Activated CD4-positive, alpha-beta memory T cell treated with anti-CD3 and anti-CD28 coated beads for 36 hours (primary cell): ENCODE measurements around the gene CADPS2. TPM values are rescaled to one million over a fixed set of nuclear protein-coding genes. Genes with fewer than 3 reads are reported as not detected.

Experiments used
- CTCF ChIA-PET: fragments of 350-600 bp; sonication (Branson Sonifier 250); formaldehyde crosslinking; loops from one replicate; lab custom pipeline; 2021; ENCODE audit warnings: antibody characterized with exemption, inconsistent platforms; lab: Charles Lee
- POLR2A ChIA-PET: fragments of 350-600 bp; sonication (Branson Sonifier 250); formaldehyde crosslinking; loops from one replicate; lab custom pipeline; 2021; ENCODE audit warnings: antibody characterized with exemption; lab: Charles Lee
- DNase-seq: peaks from one replicate; pipeline ENCODE4 v3.0.0-alpha.2; 2020
- H3K27ac Mint-ChIP-seq: one replicate; pipeline ENCODE4 v1.8.0; 2021; ENCODE audit warnings: mixed read lengths
- H3K27me3 Mint-ChIP-seq: one replicate; pipeline ENCODE4 v1.8.0; 2021; ENCODE audit warnings: mixed read lengths
- H3K36me3 Mint-ChIP-seq: one replicate; pipeline ENCODE4 v1.8.0; 2021; ENCODE audit warnings: mixed read lengths
- H3K4me1 Mint-ChIP-seq: one replicate; pipeline ENCODE4 v1.8.0; 2021; ENCODE audit warnings: low read depth, mixed read lengths
- H3K4me3 Mint-ChIP-seq: one replicate; pipeline ENCODE4 v1.8.0; 2021; ENCODE audit warnings: mild to moderate bottlenecking, mixed read lengths
- H3K9me3 Mint-ChIP-seq: one replicate; pipeline ENCODE4 v1.8.0; 2021; ENCODE audit warnings: mixed read lengths
- intact Hi-C: fragments of 100-400 bp; cut with micrococcal nuclease; formaldehyde crosslinking; loops from one replicate; pipeline ENCODE4 v1.15.1; 2023
- total RNA-seq, 2 experiments: library from RNA; stranded (reverse); gene quantifications; one replicate each; pipeline ENCODE4 v1.2.3, GENCODE V29; 2021

The CADPS2 gene
- total RNA-seq, 2 experiments from 2014 or later: not detected

DNA sequence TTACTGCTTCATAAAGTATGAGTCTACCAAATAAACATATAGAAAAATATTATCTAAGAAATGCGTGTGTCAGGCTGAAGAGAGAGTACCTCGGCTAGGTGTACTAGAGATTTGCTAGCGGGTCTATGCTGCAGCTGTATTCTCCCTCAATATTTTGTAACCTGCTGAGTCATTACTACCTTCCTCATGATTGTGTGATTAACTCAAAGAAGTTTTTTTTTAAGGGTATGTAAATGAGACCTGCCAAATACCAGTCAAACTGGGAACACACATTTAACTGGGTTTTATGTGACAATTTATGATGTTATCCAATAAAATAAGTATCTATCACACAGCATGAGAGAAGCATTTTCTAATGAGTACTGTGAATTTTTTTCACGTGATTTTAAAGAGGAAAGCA, 367.8 kb downstream of the CADPS2 start:
- Mint-ChIP-seq H3K27ac (no peak overlapping the region), H3K27me3 (no peaks in the 10 kb centered on the region), H3K9me3 (no peaks in the 10 kb centered on the region), H3K4me1 (no peaks in the 10 kb centered on the region), H3K36me3 (no peaks in the 10 kb centered on the region), H3K4me3 (no peak overlapping the region)
- ChIA-PET POLR2A (no interaction called here), CTCF (no interaction called here)
- intact Hi-C loops: no loop called here
- no peak for DNase-seq

DNA sequence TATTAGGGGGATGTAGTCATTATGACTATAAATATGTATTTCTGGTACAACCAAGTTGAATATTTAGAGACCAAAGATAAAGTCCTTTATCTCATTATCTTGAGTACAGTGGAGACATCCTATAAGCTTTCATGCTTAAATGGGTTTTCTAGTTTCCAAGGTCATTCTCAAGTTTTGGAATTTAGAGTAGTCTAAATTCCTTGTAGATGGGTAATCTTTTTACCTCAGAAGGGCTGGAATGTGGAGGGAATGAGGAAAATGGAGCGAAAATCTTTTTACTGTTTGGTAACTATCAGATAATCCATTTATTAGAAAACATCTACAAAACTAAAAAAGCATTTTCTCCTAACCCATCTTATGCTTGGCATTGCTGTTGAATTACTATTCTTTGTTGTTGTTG, 368.7 kb downstream of the CADPS2 start:
- POLR2A ChIA-PET: no interaction called here
- H3K36me3 Mint-ChIP-seq: no peaks in the 10 kb centered on the region

DNA sequence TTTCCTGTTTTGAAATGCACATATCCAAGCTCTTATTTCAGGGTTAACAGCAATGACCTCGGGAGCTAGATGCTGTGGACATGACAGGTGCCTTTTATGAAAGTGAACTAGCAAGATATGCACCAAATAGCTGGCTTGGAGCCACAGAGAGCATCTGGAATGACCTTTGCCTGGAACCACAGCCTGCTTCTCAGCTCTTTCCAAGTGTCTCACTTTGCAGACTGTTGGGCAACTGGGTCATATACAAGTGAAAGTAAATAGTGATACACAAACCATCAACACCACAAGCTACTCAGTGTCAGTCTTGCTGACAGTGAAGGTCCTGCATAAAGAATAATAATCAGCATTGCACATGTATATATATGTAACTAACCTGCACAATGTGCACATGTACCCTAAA, 370.9 kb downstream of the CADPS2 start:
- no peak overlapping the region for H3K27ac Mint-ChIP-seq
- H3K36me3 Mint-ChIP-seq: no peaks in the 10 kb centered on the region
- H3K4me1 Mint-ChIP-seq: no peaks in the 10 kb centered on the region
- ChIA-PET POLR2A (no interaction called here), CTCF (no interaction called here)
- no peaks in the 10 kb centered on the region for H3K27me3 Mint-ChIP-seq
- H3K9me3 Mint-ChIP-seq: no peaks in the 10 kb centered on the region
- no peak for DNase-seq
- intact Hi-C loops: no loop called here
- H3K4me3 Mint-ChIP-seq: no peak overlapping the region

More for the DNA sequence above, 368.7 kb downstream of the CADPS2 start:
- no peak for DNase-seq
- H3K9me3 Mint-ChIP-seq: no peaks in the 10 kb centered on the region
- intact Hi-C loops: no loop called here
- no peaks in the 10 kb centered on the region for H3K4me1 Mint-ChIP-seq
- no peaks in the 10 kb centered on the region for H3K27me3 Mint-ChIP-seq
- no peak overlapping the region for H3K27ac Mint-ChIP-seq
- H3K4me3 Mint-ChIP-seq: no peak overlapping the region
- CTCF ChIA-PET: no interaction called here

DNA sequence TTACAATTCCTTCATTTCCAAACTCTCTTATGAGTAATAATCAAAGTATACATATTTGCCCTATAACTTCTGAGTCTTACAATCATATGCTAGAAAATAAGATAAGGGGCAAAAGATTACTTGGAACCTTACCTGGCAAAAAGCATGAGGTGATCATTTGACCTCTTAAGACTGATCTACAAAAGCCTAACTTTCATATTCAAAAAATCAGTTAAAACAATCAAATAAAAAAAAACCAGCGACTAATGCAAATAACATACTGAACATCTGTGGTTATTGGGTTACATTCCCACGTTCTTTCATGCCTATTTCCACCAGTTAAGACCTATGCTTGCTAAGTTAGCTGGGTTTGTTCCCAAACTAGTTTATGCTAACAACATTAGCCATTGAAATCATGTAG, 375.0 kb downstream of the CADPS2 start:
- no peak for DNase-seq
- ChIA-PET CTCF (no interaction called here), POLR2A (no interaction called here)
- Mint-ChIP-seq H3K4me3 (no peak overlapping the region), H3K4me1 (no peaks in the 10 kb centered on the region), H3K27ac (no peak overlapping the region), H3K36me3 (no peaks in the 10 kb centered on the region), H3K9me3 (peaks cover 2% of the 10 kb centered on the region), H3K27me3 (no peaks in the 10 kb centered on the region)
- intact Hi-C loops: no loop called here

DNA sequence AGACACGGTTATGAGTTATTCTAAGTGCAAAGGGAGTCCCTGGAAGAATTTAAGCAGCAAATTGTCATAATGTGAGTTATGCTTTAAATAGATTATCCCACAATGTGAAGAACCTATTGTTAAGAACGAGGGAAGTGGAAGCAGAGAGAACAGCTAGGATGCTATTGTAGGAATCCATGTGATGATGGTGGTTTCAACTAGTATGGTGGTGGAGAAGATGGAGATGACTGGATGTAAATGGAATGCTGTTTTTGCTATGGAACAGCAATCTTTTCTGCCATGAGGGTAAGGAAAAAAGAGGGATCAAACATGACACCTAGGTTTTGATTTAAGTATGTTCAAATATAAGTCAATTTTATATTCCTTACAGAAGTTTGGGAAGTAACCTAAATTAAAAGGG, 378.7 kb downstream of the CADPS2 start:
- H3K27ac Mint-ChIP-seq: no peak overlapping the region
- no peaks in the 10 kb centered on the region for H3K4me1 Mint-ChIP-seq
- no peaks in the 10 kb centered on the region for H3K36me3 Mint-ChIP-seq
- no peak overlapping the region for H3K4me3 Mint-ChIP-seq
- intact Hi-C loops: no loop called here
- no peaks in the 10 kb centered on the region for H3K27me3 Mint-ChIP-seq
- CTCF ChIA-PET: no interaction called here
- POLR2A ChIA-PET: no interaction called here
- H3K9me3 Mint-ChIP-seq: peaks cover 2% of the 10 kb centered on the region
- DNase-seq: no peak

DNA sequence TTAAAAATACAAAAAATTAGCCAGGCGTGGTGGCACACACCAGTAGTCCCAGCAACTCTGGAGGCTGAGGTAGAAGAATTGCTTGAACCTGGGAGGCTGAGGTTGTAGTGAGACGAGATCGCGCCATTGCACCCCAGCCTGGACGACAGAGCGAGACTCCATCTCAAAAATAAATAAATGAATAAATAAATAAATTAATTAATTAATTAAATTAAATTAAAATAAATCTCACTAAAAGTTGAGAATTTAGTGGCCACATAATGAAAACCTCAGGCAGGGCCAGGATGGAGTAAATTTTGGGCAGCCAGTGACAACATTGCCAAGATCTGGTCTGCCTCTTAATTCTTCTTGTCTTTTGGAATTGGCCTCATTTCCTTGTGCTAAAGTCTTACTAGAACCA, 394.3 kb downstream of the CADPS2 start:
- no peak for DNase-seq
- Mint-ChIP-seq H3K4me3 (no peak overlapping the region), H3K27me3 (no peaks in the 10 kb centered on the region), H3K36me3 (no peaks in the 10 kb centered on the region), H3K27ac (no peak overlapping the region), H3K9me3 (peaks cover 5% of the 10 kb centered on the region), H3K4me1 (no peaks in the 10 kb centered on the region)
- ChIA-PET CTCF (no interaction called here), POLR2A (no interaction called here)
- intact Hi-C loops: no loop called here

DNA sequence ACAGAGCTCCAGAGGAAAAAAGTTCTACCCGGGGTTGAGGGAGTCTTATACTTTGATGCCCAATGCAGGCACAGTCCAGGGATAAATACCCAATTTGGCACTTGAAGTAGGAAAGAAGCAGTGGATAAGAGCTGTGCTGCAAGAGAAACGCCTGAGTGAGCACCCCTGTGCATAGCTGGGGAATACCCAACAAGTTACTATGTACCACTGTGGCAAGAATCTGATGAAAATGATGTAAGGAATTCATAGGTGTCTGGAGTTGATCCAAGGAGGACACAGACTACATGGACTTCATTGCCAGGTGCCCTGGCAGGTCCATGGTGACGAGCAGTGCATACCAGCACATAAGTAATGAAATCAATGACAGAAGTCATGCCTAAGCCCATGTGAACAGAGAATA, 398.0 kb downstream of the CADPS2 start:
- H3K27ac Mint-ChIP-seq: no peak overlapping the region
- ChIA-PET POLR2A (no interaction called here), CTCF (interaction anchor here (0.5 kb wide), 1 partner anchor 68 kb away, joined by 3 read pairs; no protein-coding TSS in a partner anchor)
- no peaks in the 10 kb centered on the region for H3K36me3 Mint-ChIP-seq
- no peaks in the 10 kb centered on the region for H3K4me1 Mint-ChIP-seq
- no peak overlapping the region for H3K4me3 Mint-ChIP-seq
- no peaks in the 10 kb centered on the region for H3K27me3 Mint-ChIP-seq
- H3K9me3 Mint-ChIP-seq: peaks cover 3% of the 10 kb centered on the region
- no peak for DNase-seq
- intact Hi-C loops: no loop called here

DNA sequence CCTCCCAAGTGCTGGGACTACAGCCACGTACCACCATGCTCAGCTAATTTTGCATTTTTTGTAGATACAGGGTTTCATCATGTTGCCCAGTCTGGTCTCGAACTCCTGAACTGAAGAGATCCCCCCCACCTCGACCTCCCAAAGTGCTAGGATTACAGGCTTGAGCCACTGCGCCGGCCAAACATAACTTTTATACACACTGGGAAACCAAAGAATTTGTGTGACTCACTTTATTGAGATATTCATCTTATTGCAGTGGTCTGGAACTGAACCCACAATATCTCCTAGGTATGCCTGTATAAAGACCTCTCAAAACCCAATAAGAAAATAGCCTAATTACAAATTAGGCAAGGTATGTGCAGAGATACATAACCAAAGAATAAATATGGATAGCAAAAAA, 399.1 kb downstream of the CADPS2 start:
- H3K9me3 Mint-ChIP-seq: no peaks in the 10 kb centered on the region
- no peaks in the 10 kb centered on the region for H3K36me3 Mint-ChIP-seq
- no peak overlapping the region for H3K4me3 Mint-ChIP-seq
- ChIA-PET POLR2A (no interaction called here), CTCF (no interaction called here)
- H3K27ac Mint-ChIP-seq: no peak overlapping the region
- H3K4me1 Mint-ChIP-seq: no peaks in the 10 kb centered on the region
- DNase-seq: no peak
- H3K27me3 Mint-ChIP-seq: no peaks in the 10 kb centered on the region
- intact Hi-C loops: no loop called here

DNA sequence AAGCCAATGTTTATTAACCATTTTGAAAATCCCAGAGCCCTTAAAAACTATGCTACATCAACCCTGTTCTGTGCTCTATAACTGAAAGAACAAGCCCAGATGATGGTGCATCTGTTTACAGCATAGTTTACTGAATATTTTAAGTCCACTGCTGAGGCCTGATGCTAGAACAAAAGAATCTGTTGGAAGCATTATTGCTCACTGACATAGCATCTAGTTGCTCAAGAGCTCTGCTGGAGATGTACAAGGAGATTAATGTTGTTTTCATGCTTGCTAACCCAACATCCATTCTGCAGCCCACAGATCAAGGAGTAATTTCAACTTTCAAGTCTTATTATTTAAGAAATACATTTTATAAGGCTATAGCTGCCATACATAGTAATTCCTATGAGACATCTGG, 400.4 kb downstream of the CADPS2 start:
- POLR2A ChIA-PET: no interaction called here
- Mint-ChIP-seq H3K27ac (no peak overlapping the region), H3K9me3 (no peaks in the 10 kb centered on the region), H3K36me3 (no peaks in the 10 kb centered on the region), H3K4me1 (no peaks in the 10 kb centered on the region), H3K4me3 (no peak overlapping the region), H3K27me3 (no peaks in the 10 kb centered on the region)
- DNase-seq: no peak
- CTCF ChIA-PET: no interaction called here
- intact Hi-C loops: no loop called here

DNA sequence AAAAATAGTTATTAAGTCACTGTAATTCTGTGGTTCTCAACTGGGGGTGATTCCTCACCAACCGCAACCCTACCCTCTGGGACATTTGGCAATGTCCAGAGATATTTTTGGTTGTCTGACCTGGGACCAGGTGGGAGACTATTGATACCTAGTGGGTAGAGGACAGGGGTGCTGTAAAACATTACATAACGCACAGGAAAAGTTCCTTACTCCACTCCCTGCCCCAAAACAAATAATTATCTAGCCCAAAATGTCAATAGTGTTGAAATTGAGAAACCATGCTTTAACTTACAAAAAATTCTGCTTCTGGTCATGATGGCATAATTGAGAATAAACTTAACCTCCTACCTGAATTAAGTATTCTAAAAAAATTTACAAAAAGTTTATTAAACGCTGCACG, 404.0 kb downstream of the CADPS2 start:
- Mint-ChIP-seq H3K4me1 (no peaks in the 10 kb centered on the region), H3K27ac (no peak overlapping the region), H3K4me3 (no peak overlapping the region), H3K9me3 (no peaks in the 10 kb centered on the region), H3K27me3 (no peaks in the 10 kb centered on the region), H3K36me3 (no peaks in the 10 kb centered on the region)
- ChIA-PET POLR2A (no interaction called here), CTCF (no interaction called here)
- intact Hi-C loops: no loop called here
- no peak for DNase-seq

DNA sequence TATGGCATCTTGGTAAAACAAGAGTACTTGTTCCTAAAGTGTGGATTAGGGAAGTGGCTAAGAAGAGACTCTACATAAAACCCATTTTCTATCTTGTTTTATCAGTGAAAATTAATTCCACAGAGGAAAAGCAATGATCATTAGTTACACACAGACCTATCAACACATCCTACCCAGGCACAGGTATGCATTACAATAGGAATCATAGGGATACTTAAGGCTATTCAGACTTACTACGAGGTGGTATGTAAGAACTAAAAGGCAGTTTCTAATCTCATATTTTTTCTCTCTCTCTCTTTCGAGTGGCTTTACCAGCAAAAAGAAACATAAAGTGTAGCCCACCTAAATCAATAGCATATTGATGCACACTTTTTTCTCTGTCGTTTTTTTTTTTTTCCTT, 415.4 kb downstream of the CADPS2 start:
- no peaks in the 10 kb centered on the region for H3K27me3 Mint-ChIP-seq
- ChIA-PET CTCF (no interaction called here), POLR2A (no interaction called here)
- no peak overlapping the region for H3K27ac Mint-ChIP-seq
- peaks cover 2% of the 10 kb centered on the region for H3K9me3 Mint-ChIP-seq
- no peak overlapping the region for H3K4me3 Mint-ChIP-seq
- H3K36me3 Mint-ChIP-seq: no peaks in the 10 kb centered on the region
- intact Hi-C loops: no loop called here
- DNase-seq: no peak
- H3K4me1 Mint-ChIP-seq: no peaks in the 10 kb centered on the region

DNA sequence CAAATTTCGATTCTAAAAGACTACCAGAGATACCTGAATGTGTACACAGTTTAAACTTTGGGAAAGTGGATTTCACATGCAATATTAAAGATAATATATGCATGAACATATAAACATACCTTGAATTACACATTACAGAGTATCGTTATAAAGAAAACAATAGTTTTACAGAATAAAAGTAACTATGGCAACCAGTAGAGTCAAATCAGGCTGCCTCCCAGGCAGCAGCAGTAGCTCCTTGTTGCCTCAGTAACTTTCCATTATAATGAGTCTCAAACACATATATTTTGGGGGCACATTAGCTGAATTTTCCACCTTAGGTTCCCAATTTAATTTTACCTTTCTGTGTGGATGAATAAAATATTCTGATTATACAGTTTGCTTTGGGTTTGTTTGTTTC, 417.3 kb downstream of the CADPS2 start:
- POLR2A ChIA-PET: no interaction called here
- Mint-ChIP-seq H3K4me3 (no peak overlapping the region), H3K27ac (no peak overlapping the region), H3K27me3 (no peaks in the 10 kb centered on the region), H3K4me1 (no peaks in the 10 kb centered on the region), H3K9me3 (peaks cover 2% of the 10 kb centered on the region), H3K36me3 (no peaks in the 10 kb centered on the region)
- intact Hi-C loops: no loop called here
- no peak for DNase-seq
- CTCF ChIA-PET: no interaction called here

DNA sequence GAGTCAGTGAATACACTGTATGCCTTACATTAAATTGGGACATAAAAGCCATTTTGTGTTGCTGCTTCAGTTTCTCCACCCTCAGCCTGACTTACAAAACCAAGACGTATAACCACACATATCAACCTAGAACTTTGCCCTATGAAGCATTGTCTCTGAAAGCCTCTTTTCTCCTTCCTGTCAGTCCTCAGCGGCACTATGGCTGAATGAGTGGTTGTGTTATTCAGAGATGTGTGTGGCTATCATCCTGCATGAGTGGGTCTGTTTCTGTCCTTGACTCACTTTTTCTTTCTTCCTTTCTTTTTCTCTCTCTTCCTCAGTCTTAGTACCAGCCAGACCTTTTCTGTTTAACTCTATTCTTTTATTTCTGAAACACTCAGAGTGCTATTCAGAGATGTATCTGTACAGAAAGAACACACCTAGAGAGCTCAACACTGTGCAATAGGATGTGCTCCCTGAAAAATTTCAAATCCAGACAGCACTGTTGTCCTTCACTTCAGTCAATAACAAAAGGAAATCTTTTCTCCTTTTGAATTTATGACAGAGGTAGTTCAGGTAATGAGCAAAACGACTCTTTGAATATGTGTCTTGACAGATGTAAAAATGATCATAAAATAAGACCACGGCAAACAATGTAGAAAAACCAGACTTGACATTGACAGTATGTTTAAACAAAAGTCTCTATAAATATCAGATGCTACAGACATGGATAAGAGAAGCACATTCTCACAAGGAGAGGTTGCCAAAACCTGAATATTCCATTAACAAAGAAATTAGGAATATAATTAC, 418.4 kb downstream of the CADPS2 start:
- Mint-ChIP-seq H3K4me1 (no peaks in the 10 kb centered on the region), H3K4me3 (no peak overlapping the region), H3K36me3 (no peaks in the 10 kb centered on the region), H3K27ac (no peak overlapping the region), H3K9me3 (peaks cover 2% of the 10 kb centered on the region), H3K27me3 (no peaks in the 10 kb centered on the region)
- intact Hi-C loops: no loop called here
- no peak for DNase-seq
- POLR2A ChIA-PET: no interaction called here
- CTCF ChIA-PET: no interaction called here
